ENCODE measurements around the gene HGD.
"Not testable (repeated sequence)": the region's sequence is repeated elsewhere in the genome, so short reads cannot be mapped to it uniquely, and the experiment has no call there.

HGD gene

GRCh38 chr3:120638820-120639219 is 43.2 kb downstream of the HGD start:
- not testable (repeated sequence) for DNase-seq (ENCODE audit: low spot score)

- no peak for DNase-seq (ENCODE audit: low spot score)
Observed at GRCh38 chr3:120637851-120638559, 44.0 kb downstream of the HGD start.

- DNase-seq (ENCODE audit: low spot score) = no peak
Observed at GRCh38 chr3:120636795-120637401, 45.1 kb downstream of the HGD start.

- no peak for DNase-seq (ENCODE audit: low spot score)
Observed at GRCh38 chr3:120634539-120634938, 47.5 kb downstream of the HGD start.

GRCh38 chr3:120625159-120625586 is 56.9 kb downstream of the HGD start:
- no peak for DNase-seq (ENCODE audit: low spot score)

GRCh38 chr3:120623727-120624093 is 58.3 kb downstream of the HGD start:
- no peak for DNase-seq (ENCODE audit: low spot score)

- DNase-seq (ENCODE audit: low spot score) = peak; percentile 52
Observed at GRCh38 chr3:120622870-120623726, 58.9 kb downstream of the HGD start.

- no peak for DNase-seq (ENCODE audit: low spot score)
Observed at GRCh38 chr3:120622457-120622856, 59.6 kb downstream of the HGD start.

- not testable (repeated sequence) for DNase-seq (ENCODE audit: low spot score)
Observed at GRCh38 chr3:120616745-120617144, 65.3 kb downstream of the HGD start.

GRCh38 chr3:120615847-120616609 is 66.0 kb downstream of the HGD start:
- DNase-seq (ENCODE audit: low spot score) = no peak

GRCh38 chr3:120614765-120615164 is 67.3 kb downstream of the HGD start:
- DNase-seq (ENCODE audit: low spot score) = no peak

- DNase-seq (ENCODE audit: low spot score) = no peak
Observed at GRCh38 chr3:120608506-120608905, 73.5 kb downstream of the HGD start.

GRCh38 chr3:120604784-120605183 is 77.3 kb downstream of the HGD start:
- DNase-seq (ENCODE audit: low spot score) = no peak

GRCh38 chr3:120604382-120604781 is 77.7 kb downstream of the HGD start:
- DNase-seq (ENCODE audit: low spot score) = no peak

GRCh38 chr3:120602682-120603081 is 79.4 kb downstream of the HGD start:
- no peak for DNase-seq (ENCODE audit: low spot score)

GRCh38 chr3:120601554-120601953 is 80.5 kb downstream of the HGD start:
- DNase-seq (ENCODE audit: low spot score) = no peak

- no peak for DNase-seq (ENCODE audit: low spot score)
Observed at GRCh38 chr3:120599211-120599610, 82.8 kb downstream of the HGD start.

- no peak for DNase-seq (ENCODE audit: low spot score)
Observed at GRCh38 chr3:120597445-120598049, 84.5 kb downstream of the HGD start.

GRCh38 chr3:120596853-120597223 is 85.2 kb downstream of the HGD start:
- no peak for DNase-seq (ENCODE audit: low spot score)

GRCh38 chr3:120596116-120596852 is 85.8 kb downstream of the HGD start, which contains the start of gene NDUFB4:
Gene NDUFB4 (plus strand): TSS chr3:120596336. CDS start chr3:120596360, 24 bp downstream.
- peak; percentile 99 for DNase-seq (ENCODE audit: low spot score)

GRCh38 chr3:120595788-120596115 is 86.3 kb downstream of the HGD start:
- DNase-seq (ENCODE audit: low spot score) = no peak
